ENCODE data around the gene EBI3.
"Not testable (repeated sequence)": the region's sequence is repeated elsewhere in the genome, so short reads cannot be mapped to it uniquely, and the experiment has no call there.

The EBI3 gene

GRCh38 chr19:4229179-4229931 lies at the start of gene EBI3:
Gene EBI3, plus strand, starts transcription at chr19:4229523. Its CDS starts 28 bp downstream, at chr19:4229551.
- no peak for DNase-seq

GRCh38 chr19:4181053-4181508 lies 48.2 kb upstream of the EBI3 start:
- no peak for DNase-seq

GRCh38 chr19:4182084-4182810 lies 47.1 kb upstream of the EBI3 start, which contains the start of the genes ANKRD24 and SIRT6:
Gene ANKRD24, plus strand, starts transcription at chr19:4182689. Its CDS starts 3,737 bp downstream, at chr19:4186426.
Gene SIRT6, minus strand, starts transcription at chr19:4182563. Its CDS starts 24 bp downstream, at chr19:4182539.
- peak; percentile 83 for DNase-seq

DNA sequence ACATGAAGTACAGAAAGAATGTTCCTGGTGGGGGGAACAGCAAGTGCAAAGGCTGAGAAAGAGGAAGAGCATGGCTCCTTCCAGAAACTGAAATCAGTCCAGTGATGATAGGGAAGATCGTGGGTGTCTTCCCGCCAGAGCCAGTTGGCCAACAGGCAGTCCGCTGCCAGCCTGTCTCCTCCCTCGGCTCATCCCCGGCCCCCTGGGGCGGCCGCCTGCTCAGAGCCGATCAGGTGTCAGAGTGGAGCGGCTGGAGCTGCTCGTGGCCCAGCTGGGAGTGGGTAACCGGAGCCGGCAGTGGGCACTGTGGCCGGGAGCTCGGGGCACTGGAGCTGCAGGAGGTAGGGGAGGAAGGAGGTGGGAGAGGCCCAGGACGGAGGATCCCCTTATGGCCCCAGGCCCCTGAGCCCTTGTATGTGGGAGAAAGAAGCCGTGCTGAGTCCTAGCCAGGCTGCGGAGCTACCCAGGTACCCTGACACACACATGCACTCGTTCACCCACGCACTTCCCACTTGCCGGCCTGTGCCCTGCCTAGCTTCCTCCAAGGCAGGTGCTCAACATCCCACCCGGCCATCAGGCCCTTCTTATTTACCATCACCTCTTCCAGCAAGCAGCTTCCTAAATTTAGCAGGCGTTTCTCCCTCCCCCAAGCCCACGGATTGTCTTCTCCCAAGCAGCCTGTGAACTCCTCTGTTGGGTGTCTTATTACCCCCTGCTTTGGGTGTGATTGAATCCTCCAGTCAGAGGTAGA lies 45.2 kb upstream of the EBI3 start:
- no peak for DNase-seq

GRCh38 chr19:4184718-4185352 lies 44.5 kb upstream of the EBI3 start:
- DNase-seq, result no peak

GRCh38 chr19:4185413-4186086 lies 43.8 kb upstream of the EBI3 start:
- no peak for DNase-seq

GRCh38 chr19:4186087-4186993 lies 43.0 kb upstream of the EBI3 start:
- peak; percentile 77 for DNase-seq

- DNase-seq, result no peak
These were observed 41.8 kb upstream of the EBI3 start for GRCh38 chr19:4187313-4188122.

DNA sequence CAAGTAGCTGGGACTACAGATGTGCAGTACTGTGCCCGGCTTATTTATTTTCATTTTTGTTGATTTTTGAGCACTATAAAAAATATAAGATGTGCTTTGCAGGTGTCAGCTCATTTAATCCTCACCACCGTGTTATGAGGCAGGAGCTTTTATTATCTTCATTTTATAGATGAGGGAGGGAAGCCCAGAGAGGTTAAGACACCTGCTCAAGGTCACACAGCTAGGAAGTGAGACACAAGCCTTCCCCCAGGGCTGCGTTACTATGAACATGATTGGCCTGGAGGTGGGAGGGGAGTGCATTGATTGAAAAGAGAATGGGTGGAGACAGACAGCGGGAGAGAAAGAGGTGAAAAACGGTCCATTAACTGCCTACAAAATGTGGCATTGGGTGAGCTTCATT lies 39.7 kb upstream of the EBI3 start:
- DNase-seq, result no peak

GRCh38 chr19:4192537-4192936 lies 36.8 kb upstream of the EBI3 start:
- not testable (repeated sequence) for DNase-seq

- no peak for DNase-seq
These were observed 35.0 kb upstream of the EBI3 start for GRCh38 chr19:4194353-4194752.

DNA sequence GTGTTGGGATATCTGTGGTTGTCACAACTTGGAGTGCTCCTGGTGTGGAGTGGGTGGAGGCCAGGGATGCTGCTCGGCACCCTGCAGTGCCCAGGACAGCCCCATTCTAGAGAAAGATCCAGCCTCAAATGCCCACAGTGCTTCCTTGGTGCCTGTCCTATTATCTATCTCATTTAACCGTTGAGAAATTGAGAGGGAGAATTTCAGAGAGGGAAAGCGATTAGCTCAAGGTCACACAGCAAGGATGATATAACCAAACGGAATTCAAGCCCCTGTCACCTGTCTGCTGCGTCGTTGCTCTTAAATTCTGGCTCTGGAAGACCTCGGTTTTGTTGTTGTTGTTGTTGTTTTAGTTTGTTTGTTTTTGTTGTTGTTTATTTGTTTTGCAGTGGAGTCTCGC lies 33.3 kb upstream of the EBI3 start:
- DNase-seq, result no peak

DNA sequence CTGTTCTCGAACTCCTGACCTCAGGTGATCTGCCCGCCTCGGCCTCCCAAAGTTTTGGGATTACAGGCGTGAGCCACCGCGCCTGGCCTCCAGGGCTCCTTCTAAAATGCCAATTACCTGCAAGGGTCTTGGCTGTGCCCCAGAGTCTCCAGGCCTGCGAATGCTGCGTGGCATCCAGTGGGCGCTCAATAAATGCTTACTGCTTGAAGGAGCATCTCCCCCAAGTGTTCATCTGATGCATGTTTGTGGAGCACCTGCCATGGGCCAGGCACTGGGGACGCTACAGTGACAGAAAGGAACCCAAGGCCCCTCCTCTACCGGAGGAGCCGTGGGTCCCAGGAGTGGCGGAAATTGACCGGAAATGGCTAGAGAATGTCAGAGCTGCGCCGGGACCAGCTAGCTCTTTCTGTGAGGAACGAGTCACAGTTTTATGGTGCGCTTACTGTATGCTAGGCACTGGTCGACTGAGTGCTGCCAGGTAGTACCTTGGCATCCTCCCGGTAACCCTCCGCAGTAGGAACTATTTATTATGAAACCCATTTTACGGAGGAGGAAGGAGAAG lies 32.7 kb upstream of the EBI3 start:
- no peak for DNase-seq

- no peak for DNase-seq
These were observed 32.1 kb upstream of the EBI3 start for GRCh38 chr19:4197228-4197624.

DNA sequence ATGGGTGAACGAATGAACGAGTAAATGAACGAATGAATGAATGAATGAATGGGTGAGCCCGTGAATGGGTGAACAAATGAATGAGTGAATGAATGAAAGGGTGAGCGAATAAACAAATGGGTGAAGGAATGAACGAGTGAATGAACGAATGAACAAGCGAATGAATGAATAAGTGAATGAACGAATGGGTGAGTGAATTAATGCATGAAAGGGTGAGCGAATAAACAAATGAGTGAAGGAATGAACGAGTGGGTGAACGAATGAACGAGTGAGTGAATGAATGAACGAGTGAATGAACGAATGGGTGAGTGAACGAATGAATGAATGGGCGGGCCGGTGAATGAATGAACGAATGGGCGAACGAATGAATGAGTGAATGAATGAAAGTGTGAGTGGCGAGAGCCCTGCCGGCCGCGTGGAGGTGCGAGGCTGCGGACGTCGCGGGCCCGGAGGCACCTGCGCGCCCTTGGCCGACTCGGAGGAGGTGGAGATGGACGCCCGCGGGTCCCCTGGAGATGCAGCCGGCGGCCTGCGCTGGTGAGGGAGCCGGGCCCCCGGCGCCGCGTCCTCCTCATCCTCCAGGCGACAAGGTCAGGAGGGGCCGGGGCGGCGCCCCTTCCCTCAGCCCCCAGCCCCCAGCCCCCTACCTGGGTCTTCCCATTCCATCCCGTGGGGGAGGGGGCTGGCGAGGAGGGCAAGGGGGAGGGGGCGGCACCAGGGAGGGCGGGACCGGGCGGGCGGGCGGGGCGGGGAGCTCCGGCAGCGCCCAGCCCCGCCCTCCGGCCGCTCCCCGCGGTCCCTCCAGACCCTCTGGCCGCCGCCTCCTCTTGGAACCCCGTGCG lies 31.5 kb upstream of the EBI3 start:
- no peak for DNase-seq

- DNase-seq, result no peak
These were observed 30.7 kb upstream of the EBI3 start for GRCh38 chr19:4198467-4199126.

GRCh38 chr19:4199699-4200293 lies 29.5 kb upstream of the EBI3 start:
- no peak for DNase-seq
